IMR-90 (cell line): ENCODE measurements around the gene ASXL1.

Experiments
- FOS ChIP-seq: fragments of 150-350 bp; IDR thresholded peaks from 2 replicates; pipeline ENCODE4 v1.6.1; 2016; ENCODE audit warnings: low read depth, low read length
- MAFK ChIP-seq: IDR thresholded peaks from 2 replicates; pipeline ENCODE4 v1.6.1; 2012; ENCODE audit warnings: low read depth, low read length, improper control_type of control experiment
- POLR2A ChIP-seq: IDR thresholded peaks from 2 replicates; pipeline ENCODE4 v1.6.1; 2012; ENCODE audit warnings: mild to moderate bottlenecking, low read depth, low read length
- SMC3 ChIP-seq: fragments of 150-350 bp; IDR thresholded peaks from 2 replicates; pipeline ENCODE4 v1.6.1; 2016; ENCODE audit warnings: low read depth, mild to moderate bottlenecking, antibody characterized with exemption, low read length, moderate library complexity
- TF ChIP-seq, protein P1 (sequence below): conservative IDR thresholded peaks from 2 replicates; pipeline ENCODE4 v1.5.1; 2012; ENCODE audit warnings: mild to moderate bottlenecking, low read depth, low read length, improper control_type of control experiment

DNA sequence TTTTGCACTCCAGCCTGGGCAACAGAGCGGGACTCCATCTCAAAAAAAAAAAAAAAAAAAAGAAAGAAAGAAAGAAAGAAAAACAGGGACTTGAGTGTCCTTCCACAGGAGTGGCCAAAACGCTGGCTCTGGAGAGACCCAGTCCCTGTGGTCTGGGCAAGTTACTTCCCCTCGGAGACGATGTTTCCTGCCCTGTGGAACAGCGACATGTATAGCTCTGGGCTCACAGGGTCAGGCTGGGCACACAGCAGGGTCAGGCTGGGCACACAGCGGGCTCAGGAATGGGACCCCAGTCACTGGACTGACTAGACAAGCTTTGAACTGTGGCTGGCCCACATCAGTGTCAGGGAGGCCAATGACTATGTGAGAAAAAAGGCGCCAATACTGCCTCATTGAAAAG, 110.7 kb downstream of the ASXL1 start:
- TF ChIP-seq FOS (no peak), SMC3 (no peak), POLR2A (no peak), MAFK (no peak)
- TF ChIP-seq, protein P1, sequence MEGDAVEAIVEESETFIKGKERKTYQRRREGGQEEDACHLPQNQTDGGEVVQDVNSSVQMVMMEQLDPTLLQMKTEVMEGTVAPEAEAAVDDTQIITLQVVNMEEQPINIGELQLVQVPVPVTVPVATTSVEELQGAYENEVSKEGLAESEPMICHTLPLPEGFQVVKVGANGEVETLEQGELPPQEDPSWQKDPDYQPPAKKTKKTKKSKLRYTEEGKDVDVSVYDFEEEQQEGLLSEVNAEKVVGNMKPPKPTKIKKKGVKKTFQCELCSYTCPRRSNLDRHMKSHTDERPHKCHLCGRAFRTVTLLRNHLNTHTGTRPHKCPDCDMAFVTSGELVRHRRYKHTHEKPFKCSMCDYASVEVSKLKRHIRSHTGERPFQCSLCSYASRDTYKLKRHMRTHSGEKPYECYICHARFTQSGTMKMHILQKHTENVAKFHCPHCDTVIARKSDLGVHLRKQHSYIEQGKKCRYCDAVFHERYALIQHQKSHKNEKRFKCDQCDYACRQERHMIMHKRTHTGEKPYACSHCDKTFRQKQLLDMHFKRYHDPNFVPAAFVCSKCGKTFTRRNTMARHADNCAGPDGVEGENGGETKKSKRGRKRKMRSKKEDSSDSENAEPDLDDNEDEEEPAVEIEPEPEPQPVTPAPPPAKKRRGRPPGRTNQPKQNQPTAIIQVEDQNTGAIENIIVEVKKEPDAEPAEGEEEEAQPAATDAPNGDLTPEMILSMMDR, result no peak
